Fibroblast of skin of scalp (primary cell): ENCODE data around the gene OSBP2.
"Not testable (repeated sequence)": the region's sequence is repeated elsewhere in the genome, so short reads cannot be mapped to it uniquely, and the experiment has no call there.

Source experiments
- DNase-seq: peaks from one replicate; pipeline ENCODE4 v3.0.0-alpha.2; 2013

OSBP2 gene

GRCh38 chr22:30679895-30680690 lies 14.6 kb upstream of the OSBP2 start:
- DNase-seq, result not testable (repeated sequence)

GRCh38 chr22:30680991-30681770 lies 13.5 kb upstream of the OSBP2 start:
- no peak for DNase-seq

GRCh38 chr22:30681831-30682230 lies 12.8 kb upstream of the OSBP2 start:
- DNase-seq, result no peak

- no peak for DNase-seq
Measured at GRCh38 chr22:30685178-30685577, 9.5 kb upstream of the OSBP2 start.

- no peak for DNase-seq
Measured at GRCh38 chr22:30687358-30687757, 7.3 kb upstream of the OSBP2 start.

GRCh38 chr22:30689622-30690021 lies 5.1 kb upstream of the OSBP2 start:
- DNase-seq, result no peak

- no peak for DNase-seq
Measured at GRCh38 chr22:30691204-30691603, 3.5 kb upstream of the OSBP2 start.

- DNase-seq, result peak; percentile 4
Measured at GRCh38 chr22:30694171-30694639, 469 bp upstream of the OSBP2 start.

GRCh38 chr22:30695351-30695851 lies 727 bp downstream of the OSBP2 start:
- no peak for DNase-seq

GRCh38 chr22:30695871-30696655 lies 1.4 kb downstream of the OSBP2 start:
- no peak for DNase-seq

GRCh38 chr22:30697975-30698374 lies 3.3 kb downstream of the OSBP2 start:
- DNase-seq, result no peak

GRCh38 chr22:30701872-30702271 lies 7.2 kb downstream of the OSBP2 start:
- peak; percentile 48 for DNase-seq

- no peak for DNase-seq
Measured at GRCh38 chr22:30702856-30703255, 8.2 kb downstream of the OSBP2 start.

- DNase-seq, result no peak
Measured at GRCh38 chr22:30704978-30705377, 10.3 kb downstream of the OSBP2 start.

GRCh38 chr22:30705710-30706651 lies 11.3 kb downstream of the OSBP2 start:
- peak; percentile 90 for DNase-seq

- DNase-seq, result not testable (repeated sequence)
Measured at GRCh38 chr22:30709980-30710379, 15.3 kb downstream of the OSBP2 start.

- no peak for DNase-seq
Measured at GRCh38 chr22:30712094-30712493, 17.4 kb downstream of the OSBP2 start.

- DNase-seq, result no peak
Measured at GRCh38 chr22:30714062-30714461, 19.4 kb downstream of the OSBP2 start.

- peak; percentile 89 for DNase-seq
Measured at GRCh38 chr22:30717331-30717921, 22.8 kb downstream of the OSBP2 start.

- peak; percentile 8 for DNase-seq
Measured at GRCh38 chr22:30717952-30718351, 23.3 kb downstream of the OSBP2 start.

GRCh38 chr22:30718491-30718890 lies 23.8 kb downstream of the OSBP2 start:
- no peak for DNase-seq
